Measurements from ENCODE around the gene NKTR. TPM values are rescaled to one million over a fixed set of nuclear protein-coding genes. Genes with fewer than 3 reads are reported as not detected.

The NKTR gene
- polyA plus RNA-seq, 3 donors = 2.6 to 78.5 (median 5.8) TPM

GRCh38 chr3:42694366-42694765, 93.9 kb downstream of the NKTR start:
- no peaks in the 10 kb centered on the region for H3K9me3 Mint-ChIP-seq
- Histone ChIP-seq H3K79me2 (ENCODE audit: insufficient read depth, low read length) (no peaks in the 10 kb centered on the region), H3K9me3 (replicated peaks in 1 of 2; ENCODE audit: control insufficient read depth in 1 of 2, insufficient read depth in 1 of 2, low read length in 2 of 2) (no peaks in the 10 kb centered on the region), H3K4me2 (replicated peaks; ENCODE audit: extremely low read depth, low read length, poor library complexity, severe bottlenecking) (no peak overlapping the region), H3K27ac (ENCODE audit: low read depth in 1 of 2, low read length in 2 of 2) (no peak overlapping the region), H2AFZ (ENCODE audit: insufficient read depth, low read depth, low read length, poor library complexity, severe bottlenecking) (no peak overlapping the region), H3K9ac (ENCODE audit: insufficient read depth, low read length, poor library complexity, severe bottlenecking) (no peak overlapping the region), H3K27me3 (ENCODE audit: control insufficient read depth in 2 of 2, insufficient read depth in 2 of 2, low read length in 2 of 2) (no peaks in the 10 kb centered on the region), H3K36me3 (replicated peaks in 1 of 2; ENCODE audit: control insufficient read depth in 1 of 2, insufficient read depth in 2 of 2, low read length in 2 of 2) (no peaks in the 10 kb centered on the region), H3K4me3 (replicated peaks in 1 of 3; ENCODE audit: low read depth in 2 of 3, low read length in 3 of 3) (no peak overlapping the region), H4K20me1 (ENCODE audit: insufficient read depth, low read length) (no peaks in the 10 kb centered on the region), H3K4me1 (ENCODE audit: control insufficient read depth in 1 of 2, insufficient read depth in 2 of 2, low read length in 2 of 2) (no peaks in the 10 kb centered on the region)
- H3K4me1 Mint-ChIP-seq = peaks cover 2% of the 10 kb centered on the region
- intact Hi-C loops (cut with micrococcal nuclease) = no loop called here
- H3K27ac Mint-ChIP-seq = no peak overlapping the region
- H3K27me3 Mint-ChIP-seq (ENCODE audit: low read depth in 3 of 3) = peaks cover 6 to 20% (median 7%) of the 10 kb centered on the region in 3 donors
- no peak overlapping the region for H3K4me3 Mint-ChIP-seq
- no peak for TF ChIP-seq CTCF (IDR thresholded peaks at IDR 0.05)
- no peaks in the 10 kb centered on the region for H3K36me3 Mint-ChIP-seq
- no peak for DNase-seq

- Histone ChIP-seq H3K4me1 (ENCODE audit: control insufficient read depth in 1 of 2, insufficient read depth in 2 of 2, low read length in 2 of 2) (no peaks in the 10 kb centered on the region), H3K9me3 (replicated peaks in 1 of 2; ENCODE audit: control insufficient read depth in 1 of 2, insufficient read depth in 1 of 2, low read length in 2 of 2) (no peaks in the 10 kb centered on the region), H3K79me2 (ENCODE audit: insufficient read depth, low read length) (no peaks in the 10 kb centered on the region), H3K9ac (ENCODE audit: insufficient read depth, low read length, poor library complexity, severe bottlenecking) (no peak overlapping the region), H2AFZ (ENCODE audit: insufficient read depth, low read depth, low read length, poor library complexity, severe bottlenecking) (no peak overlapping the region), H3K27me3 (ENCODE audit: control insufficient read depth in 2 of 2, insufficient read depth in 2 of 2, low read length in 2 of 2) (no peaks in the 10 kb centered on the region), H3K36me3 (replicated peaks in 1 of 2; ENCODE audit: control insufficient read depth in 1 of 2, insufficient read depth in 2 of 2, low read length in 2 of 2) (no peaks in the 10 kb centered on the region), H3K4me2 (replicated peaks; ENCODE audit: extremely low read depth, low read length, poor library complexity, severe bottlenecking) (no peak overlapping the region), H3K27ac (ENCODE audit: low read depth in 1 of 2, low read length in 2 of 2) (no peak overlapping the region), H4K20me1 (ENCODE audit: insufficient read depth, low read length) (no peaks in the 10 kb centered on the region), H3K4me3 (replicated peaks in 1 of 3; ENCODE audit: low read depth in 2 of 3, low read length in 3 of 3) (no peak overlapping the region)
- no peak for DNase-seq
- H3K9me3 Mint-ChIP-seq = no peaks in the 10 kb centered on the region
- no peak overlapping the region for H3K4me3 Mint-ChIP-seq
- 82% methylated on average over 13 of the region's 19 CpGs for WGBS (ENCODE audit: insufficient coverage)
- H3K27ac Mint-ChIP-seq = no peak overlapping the region
- H3K27me3 Mint-ChIP-seq (ENCODE audit: low read depth in 3 of 3) = peaks cover 4 to 15% (median 7%) of the 10 kb centered on the region in 3 donors
- H3K4me1 Mint-ChIP-seq = peaks cover 3% of the 10 kb centered on the region
- TF ChIP-seq CTCF (IDR thresholded peaks at IDR 0.05) = no peak
- intact Hi-C loops (cut with micrococcal nuclease) = no loop called here
- H3K36me3 Mint-ChIP-seq = no peaks in the 10 kb centered on the region
Observed at GRCh38 chr3:42696356-42697288, 96.1 kb downstream of the NKTR start.
